ENCODE data around the gene FGB. TPM values are rescaled to one million over a fixed set of nuclear protein-coding genes. Genes with fewer than 3 reads are reported as not detected.

The FGB gene
- total and polyA plus RNA-seq, 2 donors (not counting 3 experiments of a cell fraction or from before 2014, with no cell fraction given) = not detected

DNA sequence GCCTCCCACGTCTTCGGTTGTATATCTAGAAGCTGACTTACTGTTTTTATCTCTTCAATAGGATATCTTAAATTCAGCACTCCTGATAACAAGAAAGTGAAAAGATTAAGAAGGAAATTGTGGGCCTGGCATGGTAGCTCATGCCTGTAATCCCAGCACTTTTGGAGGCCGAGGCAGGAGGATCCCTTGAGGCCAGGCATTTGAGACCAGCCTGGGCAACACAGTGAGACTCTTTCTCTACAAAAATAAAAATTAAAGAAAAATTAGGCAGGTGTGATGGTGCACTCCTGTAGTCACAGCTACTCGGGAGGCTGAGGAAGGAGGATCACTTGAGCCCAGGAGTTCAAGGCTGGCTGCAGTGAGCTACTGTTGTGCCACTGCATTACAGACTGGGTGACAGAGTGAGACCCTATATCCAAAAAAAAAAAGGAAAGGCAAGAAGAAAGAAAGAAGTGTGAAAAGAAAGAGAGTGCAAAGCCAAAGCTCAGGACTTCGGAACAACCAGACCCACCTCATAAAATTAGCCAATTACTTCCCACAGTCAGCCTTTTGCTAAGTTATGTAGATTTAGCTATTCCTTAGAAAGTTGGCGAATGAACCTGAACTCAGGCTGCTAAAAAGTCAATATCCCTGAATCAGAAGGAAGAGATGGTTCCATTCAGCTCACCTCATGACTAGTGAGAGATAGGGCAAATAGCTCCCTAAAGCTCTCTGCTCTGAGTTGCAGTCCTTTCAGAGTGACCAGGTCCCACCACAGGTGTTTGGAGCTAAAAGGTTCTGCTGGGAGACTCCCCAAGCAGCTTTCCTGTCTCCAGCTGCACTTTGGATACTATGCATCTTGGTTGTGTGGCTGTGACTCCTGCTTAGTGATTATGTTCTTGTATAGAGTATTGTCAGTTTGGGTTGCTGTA is 40.5 kb downstream of the FGB start:
- DNase-seq (ENCODE audit: low read depth, low spot score) (no peak), FAIRE-seq (no peak)
- Histone ChIP-seq H3K27me3 (ENCODE audit: control insufficient read depth in 2 of 2, insufficient read depth in 2 of 2, low read length in 2 of 2) (no peaks in the 10 kb centered on the region), H4K20me1 (replicated peaks; ENCODE audit: control insufficient read depth, extremely low read depth, insufficient read depth, low read length) (no peaks in the 10 kb centered on the region), H3K27ac (ENCODE audit: insufficient read depth, low read depth, low read length) (no peak overlapping the region), H3K4me1 (ENCODE audit: control insufficient read depth, extremely low read depth, insufficient read depth, low read length) (no peaks in the 10 kb centered on the region), H2AFZ (ENCODE audit: low read depth, low read length) (no peak overlapping the region), H3K9me1 (replicated peaks; ENCODE audit: control insufficient read depth, extremely low read depth, insufficient read depth, low read length) (no peaks in the 10 kb centered on the region), H3K4me3 (replicated peaks in 1 of 3; ENCODE audit: insufficient read depth in 1 of 3, low read depth in 1 of 3, low read length in 3 of 3) (no peak overlapping the region), H3K4me2 (ENCODE audit: insufficient read depth, low read length) (no peak overlapping the region), H3K79me2 (ENCODE audit: control insufficient read depth, insufficient read depth, low read length) (no peaks in the 10 kb centered on the region), H3K9me3 (replicated peaks; ENCODE audit: control insufficient read depth, insufficient read depth, low read length) (no peaks in the 10 kb centered on the region), H3K36me3 (ENCODE audit: control insufficient read depth in 2 of 2, extremely low read depth in 1 of 2, insufficient read depth in 2 of 2, low read length in 2 of 2) (no peaks in the 10 kb centered on the region), H3K9ac (replicated peaks; ENCODE audit: extremely low read depth, insufficient read depth, low read length) (no peak overlapping the region)
- intact Hi-C loops (cut with micrococcal nuclease) = no loop called here
- no peak for TF ChIP-seq CTCF (IDR thresholded peaks at IDR 0.05; ENCODE audit: extremely low read depth in 1 of 2, insufficient read depth in 1 of 2, low read depth in 1 of 2, low read length in 2 of 2)
- no peak for TF ChIP-seq JUN (IDR thresholded peaks at IDR 0.05; ENCODE audit: borderline replicate concordance, insufficient read depth, insufficient read length, low read depth)
- no peak for TF ChIP-seq MYC (IDR thresholded peaks at IDR 0.05; ENCODE audit: low read depth, low read length)
- no peak for TF ChIP-seq POLR2A (IDR thresholded peaks at IDR 0.05; ENCODE audit: low read depth, low read length)
- TF ChIP-seq GATA2 (IDR thresholded peaks at IDR 0.05; ENCODE audit: insufficient read depth, insufficient read length, low read depth, low read length) = no peak
- no peak for TF ChIP-seq MAX (IDR thresholded peaks at IDR 0.05; ENCODE audit: insufficient read depth, insufficient read length)
- no peak for TF ChIP-seq EZH2 (IDR thresholded peaks at IDR 0.05; ENCODE audit: borderline replicate concordance, low read depth, low read length, severe bottlenecking)
- no peak for TF ChIP-seq FOS (IDR thresholded peaks at IDR 0.05; ENCODE audit: borderline replicate concordance, insufficient read depth, low read length)
- no peak for TF ChIP-seq POLR2AphosphoS5 (IDR thresholded peaks at IDR 0.05; ENCODE audit: insufficient read depth, low read depth, low read length)
- dilution Hi-C loops (cut with MboI; ENCODE audit: extremely low pct_ligation_motif_present, low sequenced_read_pairs) = no loop called here
- POLR2A ChIA-PET = no interaction called here
- no TSS peak for BruUV-seq (replicated peaks)
- CTCF ChIA-PET = interaction anchor here (0.8 to 2.7 kb wide), 6 partner anchors 9 to 84 kb away, joined by 3 to 10 read pairs (median 4); no protein-coding TSS in a partner anchor

Measured in endothelial cell of umbilical vein (primary cell).